NCI-H146 treated with DMSO at 0.1 percent for 48 hours (cell line): Measurements from ENCODE around the gene LPP.

Experiments
- DNase-seq: peaks from one replicate; lab custom pipeline; 2025; ENCODE audit not compliant: unreplicated experiment; lab: John Stamatoyannopoulos, UW

The LPP gene

GRCh38 chr3:188534633-188535032 is 380.7 kb downstream of the LPP start:
- DNase-seq: no peak

GRCh38 chr3:188537606-188538005 is 383.6 kb downstream of the LPP start:
- no peak for DNase-seq

GRCh38 chr3:188539037-188539436 is 385.1 kb downstream of the LPP start:
- no peak for DNase-seq

- no peak for DNase-seq
Observed at GRCh38 chr3:188539631-188540194, 385.8 kb downstream of the LPP start.

GRCh38 chr3:188542196-188542595 is 388.2 kb downstream of the LPP start:
- DNase-seq: no peak

GRCh38 chr3:188544012-188544411 is 390.1 kb downstream of the LPP start:
- no peak for DNase-seq

- no peak for DNase-seq
Observed at GRCh38 chr3:188546835-188547670, 393.1 kb downstream of the LPP start.

- no peak for DNase-seq
Observed at GRCh38 chr3:188553569-188553968, 399.6 kb downstream of the LPP start.

- DNase-seq: no peak
Observed at GRCh38 chr3:188554404-188554803, 400.4 kb downstream of the LPP start.

- no peak for DNase-seq
Observed at GRCh38 chr3:188557235-188557634, 403.3 kb downstream of the LPP start.

GRCh38 chr3:188558343-188559071 is 404.6 kb downstream of the LPP start:
- DNase-seq: no peak

- no peak for DNase-seq
Observed at GRCh38 chr3:188559072-188559429, 405.1 kb downstream of the LPP start.

GRCh38 chr3:188559856-188560255 is 405.9 kb downstream of the LPP start:
- no peak for DNase-seq

GRCh38 chr3:188562144-188562543 is 408.2 kb downstream of the LPP start:
- DNase-seq: no peak

- DNase-seq: no peak
Observed at GRCh38 chr3:188567478-188568195, 413.7 kb downstream of the LPP start.

GRCh38 chr3:188568736-188569135 is 414.8 kb downstream of the LPP start:
- DNase-seq: no peak

- DNase-seq: no peak
Observed at GRCh38 chr3:188571531-188572095, 417.7 kb downstream of the LPP start.

GRCh38 chr3:188573291-188573940 is 419.5 kb downstream of the LPP start:
- no peak for DNase-seq

- no peak for DNase-seq
Observed at GRCh38 chr3:188573956-188574355, 420.0 kb downstream of the LPP start.

- no peak for DNase-seq
Observed at GRCh38 chr3:188574885-188575284, 420.9 kb downstream of the LPP start.

- no peak for DNase-seq
Observed at GRCh38 chr3:188575501-188575900, 421.5 kb downstream of the LPP start.
